Sciatic nerve (tissue), 2 donors: ENCODE data around the gene DMPK. TPM values are rescaled to one million over a fixed set of nuclear protein-coding genes. Genes with fewer than 3 reads are reported as not detected.
"Not testable (repeated sequence)": the region's sequence is repeated elsewhere in the genome, so short reads cannot be mapped to it uniquely, and the experiment has no call there.

Experiments used
- ATAC-seq: fragments of 200-7000 bp; cut with Tn5 transposase; one replicate; pipeline ENCODE4 v1.9.1; 2020; ENCODE audit warnings: mild to moderate bottlenecking, moderate library complexity
- DNase-seq: peaks from one replicate; pipeline ENCODE4 v3.0.0-alpha.2; 2020; ENCODE audit warnings: low spot score
- intact Hi-C: fragments of 100-400 bp; cut with DNase I; formaldehyde crosslinking; loops from one replicate; pipeline ENCODE4 v1.14.2; 2022
- total RNA-seq: library from RNA; stranded (reverse); fragmentation: NEBNext Ultra II Directional; extraction: Animal tissue kit (Norgen Biotek cat#: 25700); gene quantifications from one replicate; pipeline ENCODE4 v1.2.1, GENCODE V29; 2021
- donor health status: DM: no; HTN: no; CAD: no.
- donor health status: DM: no; HTN: no; CAD: no.

The DMPK gene
- total RNA-seq, 1 donor from 2014 or later: 77.9 TPM

DNA sequence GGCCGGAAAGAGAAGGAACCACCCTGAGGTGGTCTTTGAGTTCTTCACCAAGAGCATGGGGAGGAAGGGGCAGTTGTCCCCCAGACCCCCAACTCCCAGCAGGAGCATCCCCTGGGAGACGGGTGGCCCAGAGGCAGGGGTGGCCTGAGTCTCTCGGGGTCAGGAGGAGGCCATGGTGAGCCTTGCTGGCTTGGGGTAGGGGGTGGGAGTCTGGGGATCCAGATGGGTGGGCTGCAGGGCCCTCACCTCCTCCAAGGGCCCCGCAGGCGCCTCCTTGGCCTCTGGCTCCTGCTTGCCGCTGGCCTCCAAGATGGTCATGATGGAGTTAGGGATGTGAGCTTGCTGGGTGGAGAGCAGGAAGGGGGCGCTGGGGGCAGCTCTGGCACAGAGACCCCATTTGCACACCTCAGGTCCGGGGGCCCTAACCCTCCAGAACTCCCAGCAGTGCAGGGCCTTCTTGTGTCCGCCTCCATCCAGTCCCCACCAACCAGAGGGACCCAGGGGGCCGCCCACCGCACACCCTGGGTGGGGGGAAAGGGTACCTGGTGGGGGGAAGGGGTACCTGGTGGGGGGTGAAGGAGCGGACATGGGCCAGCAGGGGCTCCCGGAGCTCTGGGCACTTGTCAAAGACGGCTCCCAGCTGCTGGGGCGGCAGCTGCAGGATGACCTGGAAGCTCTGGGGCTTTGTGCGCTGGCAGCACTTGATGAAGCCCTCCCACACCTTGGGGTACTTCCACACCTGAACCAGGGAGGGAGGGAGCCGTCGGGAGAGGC lies 34.1 kb upstream of the DMPK start:
- ATAC-seq (peak; percentile 20), DNase-seq (no peak)
- intact Hi-C loops: no loop called here

DNA sequence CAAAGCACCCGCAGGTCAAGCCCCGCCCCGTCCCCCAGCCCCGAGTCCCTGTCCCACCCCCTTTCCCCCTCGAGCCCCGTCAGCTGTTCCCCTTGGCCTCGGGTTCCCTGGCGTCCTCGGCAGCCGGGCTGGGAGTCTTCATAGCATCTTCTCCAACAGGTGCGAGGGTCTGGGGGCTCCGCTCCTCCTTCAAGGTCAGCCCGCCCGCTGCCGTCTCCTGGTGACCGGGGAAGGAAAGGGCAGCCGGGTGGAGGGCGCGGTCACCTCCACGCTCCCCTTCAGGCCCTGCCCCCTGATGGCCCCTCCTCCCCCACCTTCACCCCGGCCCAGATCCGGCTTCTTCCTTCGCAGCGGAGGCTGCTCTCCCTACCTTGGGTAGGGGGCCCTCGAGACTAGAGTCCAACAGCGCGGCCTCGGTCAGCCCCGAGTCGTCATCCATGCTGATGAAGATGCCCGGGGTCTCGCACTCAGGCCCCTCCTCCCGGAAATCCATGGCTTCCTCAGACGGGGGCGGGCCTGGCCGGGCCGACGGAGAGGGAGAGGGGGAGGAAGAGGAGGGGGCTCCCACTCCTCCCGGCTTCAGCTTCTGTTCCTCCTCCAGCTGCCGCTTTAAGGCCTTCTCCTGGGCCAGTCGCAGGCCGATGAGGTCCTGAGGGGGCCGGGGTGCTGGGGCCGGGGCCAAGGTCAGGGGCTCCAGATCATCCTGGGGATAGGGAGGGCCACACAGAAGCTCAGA lies 33.4 kb upstream of the DMPK start:
- intact Hi-C loops: no loop called here
- ATAC-seq: peak; percentile 37
- no peak for DNase-seq

DNA sequence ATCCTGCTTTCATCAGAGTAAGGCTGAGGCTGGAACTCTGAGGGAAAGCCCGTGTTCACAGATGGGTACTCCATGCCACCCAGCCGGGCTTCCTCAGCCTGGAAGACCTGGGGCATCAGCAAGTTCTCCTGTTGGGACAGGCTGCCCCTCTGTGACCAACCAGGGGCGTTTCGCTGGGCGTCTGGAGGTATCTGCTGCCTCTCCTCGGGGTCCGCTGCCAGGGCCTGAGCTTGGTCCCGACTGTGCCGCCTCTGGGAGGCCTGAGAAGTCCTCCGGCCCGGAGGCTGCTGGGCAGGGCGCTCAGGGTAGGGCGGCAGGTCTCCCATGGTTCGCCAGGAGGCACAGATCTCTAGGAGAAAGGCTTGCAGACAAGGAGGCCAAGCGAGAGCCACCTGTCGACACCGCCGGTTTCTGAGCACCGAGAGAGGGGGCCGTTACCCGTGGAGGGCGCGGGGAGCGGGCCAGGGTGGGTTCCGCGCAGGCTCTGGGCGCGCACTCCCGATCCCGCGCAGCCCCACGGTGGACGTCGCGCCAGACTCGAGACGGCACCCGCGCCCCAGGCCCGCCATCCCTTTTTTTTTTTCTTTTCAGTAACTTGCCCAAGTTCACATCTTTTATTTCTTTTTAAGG lies 32.7 kb upstream of the DMPK start, which contains the start of gene RSPH6A:
Gene RSPH6A, minus strand, starts transcription at position 458 of the 630 bp plus-strand sequence. Its CDS starts 132 bp downstream, at position 326.
- DNase-seq (no peak), ATAC-seq (no peak)
- intact Hi-C loops: no loop called here

DNA sequence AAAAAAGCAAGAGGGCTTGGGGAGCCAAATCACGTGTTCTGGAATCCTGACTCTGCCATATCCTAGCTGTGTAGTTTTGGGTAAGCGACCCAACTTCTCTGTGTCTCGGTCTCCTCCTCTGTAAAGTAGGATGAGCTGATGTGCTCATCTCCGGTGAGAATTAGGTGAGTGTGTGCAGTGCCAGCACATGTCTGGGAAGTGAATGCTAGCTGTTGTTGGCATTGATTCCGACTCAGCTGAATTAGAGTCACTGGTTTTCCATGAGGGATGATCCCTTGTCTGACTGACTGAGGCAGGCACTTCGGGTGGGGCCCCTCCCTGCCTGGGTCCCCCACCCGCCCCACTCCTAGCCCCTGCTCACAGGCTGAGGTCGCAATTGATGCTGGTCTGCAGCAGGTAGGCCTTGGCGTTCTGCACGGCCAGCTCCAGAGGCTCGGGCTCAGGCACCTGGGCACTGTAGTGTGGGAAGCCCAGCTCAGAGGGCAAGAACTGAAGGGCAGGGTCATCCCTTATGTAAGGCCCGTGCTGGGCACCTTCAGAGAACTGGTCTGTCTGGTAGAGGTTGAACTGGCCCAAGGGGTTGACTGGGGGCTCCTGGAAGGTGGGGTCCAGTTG lies 32.0 kb upstream of the DMPK start:
- ATAC-seq (no peak), DNase-seq (no peak)
- intact Hi-C loops: no loop called here

DNA sequence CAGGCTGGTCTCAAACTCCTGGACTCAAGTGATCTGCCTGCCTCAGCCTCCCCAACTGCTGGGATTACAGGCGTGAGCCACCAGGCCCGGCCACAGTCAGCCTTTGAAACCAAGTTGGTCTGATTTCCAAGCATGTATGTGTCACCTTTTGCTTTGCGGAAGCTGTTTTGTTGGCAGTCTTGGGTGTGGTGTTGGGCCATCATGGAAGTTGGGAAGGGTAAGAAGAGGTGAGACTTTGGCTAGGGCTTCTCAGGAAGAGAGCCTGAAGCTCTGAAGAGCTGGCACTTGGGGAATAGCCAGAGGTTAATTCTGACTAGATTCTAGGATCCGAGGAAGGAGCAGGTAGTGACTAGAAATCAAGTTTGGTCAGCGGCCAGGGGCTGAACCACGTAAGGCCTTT lies 30.0 kb upstream of the DMPK start:
- DNase-seq: no peak
- ATAC-seq: no peak
- intact Hi-C loops: no loop called here

DNA sequence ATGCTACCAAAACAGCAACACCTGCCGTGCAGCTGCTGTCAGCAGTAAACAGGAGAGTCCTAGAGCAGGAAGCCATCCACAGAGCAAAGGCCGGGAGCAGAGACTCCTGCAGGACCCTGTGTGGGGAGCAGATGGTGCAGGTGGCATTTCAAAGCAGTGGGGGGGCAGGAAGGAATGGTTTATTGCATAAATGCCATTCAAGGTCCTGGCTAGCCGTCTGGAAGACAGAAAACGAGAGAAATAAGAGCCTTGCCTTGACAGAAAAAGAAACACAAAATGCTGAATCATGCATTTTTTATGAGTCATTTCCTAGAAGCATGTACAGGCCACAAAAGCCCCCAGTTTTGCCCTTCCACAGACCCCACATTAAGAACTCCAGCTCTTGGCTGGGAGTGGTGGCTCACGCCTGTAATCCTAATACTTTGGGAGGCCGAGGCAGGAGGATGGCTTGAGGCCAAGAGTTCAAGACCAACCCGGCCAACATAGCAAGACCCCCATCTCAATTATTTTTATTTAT lies 27.4 kb upstream of the DMPK start:
- no peak for ATAC-seq

DNA sequence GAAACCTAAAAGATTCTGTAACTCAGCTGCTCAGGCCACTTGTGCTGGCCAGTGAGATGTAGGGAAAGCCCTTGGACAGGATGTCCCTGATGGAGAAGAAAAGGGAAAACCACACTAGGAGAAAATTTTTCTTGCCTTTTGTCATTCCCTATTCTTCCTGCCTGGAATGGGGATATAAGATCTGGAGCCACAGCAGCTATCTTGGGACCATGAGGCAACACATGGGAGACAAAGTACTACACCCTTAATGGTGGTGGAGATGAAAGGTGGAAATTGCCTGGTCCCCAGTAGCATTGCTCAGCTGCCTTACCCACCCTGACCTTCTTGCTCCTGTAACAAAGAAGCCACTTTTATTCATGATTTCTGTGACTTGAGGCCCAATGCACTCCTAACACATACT lies 23.4 kb upstream of the DMPK start:
- no peak for DNase-seq
- ATAC-seq: no peak

More for the DNA sequence above, 27.4 kb upstream of the DMPK start:
- DNase-seq: no peak
- intact Hi-C loops: no loop called here

DNA sequence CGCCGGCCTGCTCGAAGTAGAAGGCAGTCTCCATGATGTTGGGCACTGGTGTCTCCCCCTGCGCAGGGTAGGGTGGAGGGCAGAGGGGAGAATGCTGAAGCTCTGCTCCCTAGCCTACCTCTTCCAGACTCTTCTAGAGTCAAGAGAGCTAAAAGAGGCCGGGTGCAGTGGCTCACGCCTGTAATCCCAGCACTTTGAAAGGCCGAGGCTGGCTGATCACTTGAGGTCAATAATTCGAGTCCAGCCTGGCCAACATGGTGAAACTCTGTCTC lies 22.6 kb upstream of the DMPK start:
- DNase-seq (no peak), ATAC-seq (no peak)
- intact Hi-C loops: no loop called here

More for the DNA sequence above, 23.4 kb upstream of the DMPK start:
- intact Hi-C loops: no loop called here

DNA sequence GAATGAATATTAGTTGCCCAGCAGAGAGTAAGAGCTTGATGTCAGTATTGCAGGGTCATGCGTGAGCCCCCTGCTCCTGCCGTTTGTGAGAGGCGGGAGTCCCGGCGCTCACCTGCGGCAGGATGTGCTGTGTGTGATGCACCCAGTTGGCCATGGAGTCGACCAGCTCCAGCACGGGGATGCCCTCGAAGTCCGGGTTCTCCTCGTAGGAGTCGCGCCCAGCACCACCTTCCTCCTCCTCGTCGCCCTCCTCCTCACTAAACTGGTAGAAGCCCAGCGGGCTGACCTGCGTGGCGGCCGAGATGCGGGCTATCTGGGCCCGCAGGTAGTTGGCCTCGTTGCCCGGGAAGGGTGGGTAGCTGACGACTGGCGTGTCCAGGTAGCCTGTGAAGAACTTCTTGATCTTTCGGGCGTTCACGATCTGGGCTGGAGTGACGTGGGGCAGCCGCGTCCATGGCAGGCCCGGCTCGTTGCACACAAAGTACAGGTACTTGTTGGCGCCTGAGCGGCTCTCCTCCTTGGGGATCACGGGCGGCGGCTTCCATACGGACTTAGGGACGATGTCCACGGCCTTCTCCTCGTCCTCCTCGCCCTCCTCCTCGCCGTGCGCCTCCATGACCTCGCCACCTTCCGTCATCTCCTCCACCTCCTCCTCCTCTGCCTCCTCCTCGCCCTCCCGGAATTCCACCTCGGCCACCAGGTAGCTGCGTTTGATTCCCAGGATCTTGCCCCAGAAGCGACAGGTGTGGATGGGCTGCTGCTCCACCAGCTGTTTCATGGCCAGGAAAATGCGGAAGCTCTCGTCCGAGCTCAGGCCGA lies 22.1 kb upstream of the DMPK start:
- ATAC-seq (no peak), DNase-seq (peak; percentile 60)
- intact Hi-C loops: no loop called here

DNA sequence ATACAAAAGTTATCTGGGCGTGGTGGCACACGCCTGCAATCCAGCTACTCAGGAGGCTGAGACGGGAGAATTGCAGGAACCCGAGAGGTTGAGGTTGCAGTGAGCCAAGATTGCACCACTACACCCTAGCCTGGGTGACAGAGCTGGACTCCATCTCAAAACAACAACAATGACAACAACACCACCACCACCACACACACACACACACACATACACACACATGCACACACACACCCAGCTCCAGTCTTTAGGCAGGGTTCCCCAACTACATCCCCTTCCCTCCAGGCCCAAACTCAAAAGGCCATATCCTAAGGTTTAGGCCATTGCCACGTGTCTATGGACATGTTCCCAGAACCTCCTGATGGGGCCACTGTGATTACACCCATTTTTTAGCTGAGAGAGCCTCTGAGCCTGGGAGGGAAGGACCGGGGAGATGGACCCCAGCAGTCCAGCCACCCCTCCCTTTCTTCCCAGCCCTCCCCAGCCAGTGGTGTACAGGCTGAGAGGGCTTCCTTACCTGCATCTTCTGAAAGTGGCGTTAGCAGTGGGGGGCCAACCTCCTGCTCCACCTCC lies 19.4 kb upstream of the DMPK start:
- no peak for ATAC-seq
- no peak for DNase-seq
- intact Hi-C loops: no loop called here

DNA sequence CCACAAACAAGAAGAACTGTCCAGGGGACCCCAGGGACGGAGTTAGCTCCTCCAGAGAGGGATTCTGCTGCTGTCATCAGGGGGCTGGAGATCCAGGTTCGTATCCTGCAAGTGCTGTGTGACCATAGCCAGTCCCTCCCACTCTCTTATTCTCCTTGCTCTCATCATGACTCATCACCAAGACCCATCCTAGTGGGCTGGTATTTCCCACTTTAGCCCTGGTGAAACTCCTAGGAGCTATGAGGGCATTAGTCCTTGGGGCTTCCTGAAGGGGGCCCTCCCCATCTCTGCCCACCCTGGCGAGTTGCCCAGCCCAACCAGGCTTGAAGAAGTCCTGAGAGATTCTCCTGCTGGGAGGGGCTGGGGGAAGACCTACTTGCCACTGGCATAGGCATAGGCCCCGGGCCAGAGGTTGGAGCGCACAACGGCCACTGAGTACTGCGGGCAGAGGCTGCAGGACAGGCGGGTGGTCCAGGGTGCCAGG lies 17.8 kb upstream of the DMPK start:
- ATAC-seq: peak; percentile 25
- intact Hi-C loops: no loop called here
- DNase-seq: peak; percentile 57

DNA sequence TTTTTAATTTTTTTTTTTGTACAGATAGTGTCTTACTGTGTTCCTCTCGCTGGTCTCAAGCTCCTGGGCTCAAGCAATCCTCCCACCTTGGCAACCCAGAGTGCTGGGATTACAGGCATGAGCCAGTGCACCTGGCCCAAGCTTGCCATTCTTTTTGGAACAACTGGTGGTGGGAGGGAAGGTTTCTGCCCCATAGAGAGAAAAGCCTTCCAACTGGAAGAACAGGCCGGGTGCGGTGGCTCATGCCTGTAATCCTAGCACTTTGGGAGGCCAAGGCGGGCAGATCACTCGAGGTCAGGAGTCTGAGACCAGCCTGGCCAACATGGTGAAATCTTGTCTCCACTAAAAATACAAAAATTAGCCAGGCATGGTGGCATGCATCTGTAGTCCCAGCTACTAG lies 17.3 kb upstream of the DMPK start:
- intact Hi-C loops, ATAC-seq, DNase-seq: not testable (repeated sequence)

DNA sequence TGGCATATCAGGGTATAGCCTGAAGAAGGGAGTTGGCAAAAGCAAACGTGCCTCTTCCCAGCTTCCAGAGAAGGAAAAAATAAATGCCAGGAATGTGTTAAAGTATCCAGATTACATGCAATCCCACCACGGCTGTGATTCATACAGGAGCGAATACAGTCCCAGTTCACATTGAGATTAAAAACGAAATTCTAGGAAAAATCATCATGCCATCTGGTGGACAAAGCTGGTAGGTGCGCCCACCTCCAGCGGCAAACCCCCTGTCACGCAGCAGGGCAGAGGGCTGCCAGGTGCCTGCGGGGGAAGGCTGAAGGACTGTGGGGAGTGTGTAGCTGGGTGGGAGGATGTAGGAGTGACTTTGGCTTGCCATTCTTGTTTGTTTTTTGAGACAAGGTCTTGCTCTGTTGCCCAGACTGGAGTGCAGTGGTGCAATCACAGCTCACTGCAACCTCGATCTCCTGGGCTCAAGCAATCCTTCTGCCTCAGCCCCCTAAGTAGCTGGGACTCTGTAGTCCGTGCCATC lies 16.8 kb upstream of the DMPK start:
- DNase-seq: peak; percentile 79
- intact Hi-C loops: no loop called here
- ATAC-seq: peak; percentile 88

DNA sequence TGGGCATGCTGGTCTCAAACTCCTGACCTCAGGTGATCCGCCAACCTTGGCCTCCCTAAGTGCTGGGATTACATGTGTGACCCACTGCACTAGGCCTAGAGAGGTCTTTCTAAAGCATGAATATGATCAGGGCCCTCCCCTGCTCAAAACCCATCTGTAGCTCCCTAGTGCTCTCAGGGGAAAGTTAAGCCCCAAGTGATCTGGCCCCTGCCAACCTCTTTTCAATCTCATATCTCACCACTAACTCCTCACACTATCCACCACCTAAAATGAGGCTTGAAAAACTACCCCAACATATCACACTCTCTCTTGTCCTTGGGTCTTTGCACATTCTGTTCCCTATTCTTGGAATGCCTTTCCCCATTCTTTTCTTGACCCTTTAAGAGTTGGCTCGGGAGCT lies 12.3 kb upstream of the DMPK start:
- intact Hi-C loops: no loop called here
- ATAC-seq: no peak
- no peak for DNase-seq

DNA sequence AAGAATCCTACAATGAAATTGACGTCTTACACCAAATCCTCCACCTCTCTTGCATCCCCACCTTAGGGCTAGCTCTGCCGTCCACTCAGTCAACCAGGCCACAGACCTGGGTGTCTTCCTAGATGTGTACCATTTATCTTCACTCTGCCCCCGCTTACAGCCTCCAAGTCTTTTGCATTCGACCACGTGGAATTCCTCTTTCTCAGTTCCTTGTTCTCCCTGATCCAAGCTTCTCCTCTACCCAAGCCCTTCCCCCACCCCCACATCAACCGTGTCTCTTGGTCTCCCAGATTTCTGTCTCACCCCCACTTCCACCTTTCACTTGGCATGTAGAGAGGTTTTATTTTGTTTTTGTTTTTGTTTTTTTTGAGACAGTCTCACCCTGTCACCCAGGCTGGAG lies 11.6 kb upstream of the DMPK start:
- no peak for DNase-seq
- intact Hi-C loops: no loop called here
- no peak for ATAC-seq

DNA sequence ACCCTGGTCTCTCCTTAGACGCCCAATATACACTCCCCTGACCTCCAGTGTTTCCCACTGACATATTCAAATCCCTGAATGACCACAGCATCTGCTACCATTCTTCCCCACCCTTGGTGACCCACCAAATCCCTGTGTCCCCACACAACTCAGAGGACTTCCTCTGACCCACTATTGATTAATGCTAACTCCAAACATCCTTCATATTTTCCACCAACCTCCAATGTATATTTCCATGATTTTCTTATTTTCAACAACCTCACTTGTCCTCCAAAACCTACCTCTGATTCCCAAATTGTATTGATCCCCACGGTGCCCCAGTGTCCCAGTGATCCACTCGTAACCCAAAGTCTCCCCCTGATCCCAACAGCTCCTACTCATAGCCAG lies 10.9 kb upstream of the DMPK start:
- intact Hi-C loops: no loop called here
- DNase-seq (no peak), ATAC-seq (no peak)

DNA sequence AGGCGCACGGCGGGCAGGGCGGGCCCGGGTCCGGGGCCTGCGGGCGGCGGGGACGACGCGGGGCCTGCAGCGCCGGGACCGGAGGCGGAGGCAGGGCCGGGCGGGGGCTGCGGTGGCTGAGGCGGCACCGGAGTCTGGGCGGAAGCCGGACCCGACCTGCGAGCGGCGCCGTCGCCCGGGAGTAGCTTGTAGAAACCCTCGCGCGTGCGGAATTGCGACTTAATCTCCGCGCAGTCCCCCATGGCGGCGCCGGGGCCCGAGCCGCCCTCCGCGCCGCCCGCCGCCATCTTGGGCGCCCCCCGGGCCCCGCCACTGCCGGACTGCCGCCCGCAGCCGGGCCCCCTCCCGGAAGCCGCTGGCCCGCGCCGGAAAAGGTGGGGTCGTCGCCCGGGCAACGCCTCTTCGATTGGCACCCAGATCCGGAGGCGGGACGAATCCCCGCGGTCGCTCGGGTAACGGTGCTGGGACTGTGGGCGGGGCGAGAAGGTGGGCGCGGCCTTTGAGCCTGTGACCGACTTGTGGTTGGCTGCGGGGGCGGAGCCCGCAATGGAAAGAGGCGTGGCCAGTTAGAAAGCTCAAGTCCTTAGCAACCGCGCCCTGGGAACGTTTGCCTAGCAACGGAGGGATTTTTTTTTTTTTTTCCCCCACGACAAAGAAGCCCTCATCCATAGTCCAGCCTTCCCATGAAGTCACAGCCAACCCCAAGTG lies 10.3 kb upstream of the DMPK start, which contains the start of gene DMWD:
Gene DMWD, minus strand, starts transcription at position 376 of the 708 bp plus-strand sequence. Its CDS starts 89 bp downstream, at position 287.
- ATAC-seq: peak; percentile 99
- peak; percentile 100 for DNase-seq
- intact Hi-C loops: no loop called here
